HG03045 (cell line): ENCODE data around the gene KIF5B.
A peak's percentile ranks its signal among the peaks of the same experiment; 100 is the strongest.
"Not testable (repeated sequence)": the region's sequence is repeated elsewhere in the genome, so short reads cannot be mapped to it uniquely, and the experiment has no call there.

Source experiments
- ATAC-seq: cut with Tn5 transposase; IDR thresholded peaks from one replicate; pipeline ENCODE4 v1.9.1; 2021; ENCODE audit warnings: mild to moderate bottlenecking, moderate library complexity; ENCODE audit not compliant: unreplicated experiment

KIF5B gene

DNA sequence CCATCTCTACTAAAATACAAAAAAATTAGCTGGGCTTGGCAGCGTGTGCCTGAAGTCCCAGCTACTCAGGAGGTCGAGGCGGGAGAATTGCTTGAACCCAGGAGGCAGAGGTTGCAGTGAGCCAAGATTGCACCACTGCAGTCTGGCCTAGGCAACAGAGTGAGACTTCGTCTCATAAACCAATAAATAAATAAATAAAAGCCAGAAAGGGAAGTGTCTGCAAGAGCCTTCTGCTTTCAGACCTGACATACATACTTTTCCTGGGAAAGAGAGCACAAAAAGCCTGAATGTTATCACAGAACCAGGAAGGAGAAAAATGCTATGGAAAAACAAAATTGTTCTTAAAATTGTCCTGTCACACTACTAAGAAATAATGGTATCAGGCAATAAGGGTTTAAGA is 4.1 kb upstream of the KIF5B start:
- ATAC-seq: no peak

DNA sequence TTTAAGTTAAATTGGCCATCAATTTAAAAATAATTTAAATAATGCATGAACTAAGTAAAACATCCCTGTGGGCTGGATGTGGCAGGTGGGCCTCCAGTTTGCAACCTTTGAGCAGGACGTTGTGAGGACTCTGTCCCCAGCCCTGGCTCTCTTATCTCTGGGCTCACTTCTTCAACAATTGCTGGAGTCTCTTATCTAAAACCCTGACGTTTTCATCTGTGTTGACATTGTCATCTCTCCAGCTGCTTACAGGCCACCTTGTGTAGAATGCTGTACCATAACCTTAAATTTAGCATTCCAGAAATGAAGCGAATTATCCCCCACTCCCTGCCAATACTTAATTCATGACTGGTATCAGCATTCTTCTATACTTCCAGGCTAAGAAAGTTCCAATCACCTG is 3.2 kb upstream of the KIF5B start:
- ATAC-seq: no peak

DNA sequence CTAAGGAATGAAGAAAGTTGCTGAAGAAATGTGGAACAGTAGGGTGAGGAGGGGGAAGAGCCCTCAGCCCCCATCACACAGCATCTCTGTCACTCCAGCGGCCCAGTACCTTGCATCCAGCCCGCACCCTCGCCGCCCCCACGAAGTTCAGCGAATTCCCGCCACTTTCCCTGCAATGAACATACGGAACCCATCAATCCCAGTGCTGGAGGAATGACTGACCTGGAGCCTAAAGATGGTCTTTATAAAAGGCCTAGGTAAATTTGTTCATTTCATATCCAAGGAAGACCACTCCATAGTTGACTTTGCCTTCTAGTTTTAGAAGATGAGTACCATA is 779 bp upstream of the KIF5B start:
- ATAC-seq: no peak

DNA sequence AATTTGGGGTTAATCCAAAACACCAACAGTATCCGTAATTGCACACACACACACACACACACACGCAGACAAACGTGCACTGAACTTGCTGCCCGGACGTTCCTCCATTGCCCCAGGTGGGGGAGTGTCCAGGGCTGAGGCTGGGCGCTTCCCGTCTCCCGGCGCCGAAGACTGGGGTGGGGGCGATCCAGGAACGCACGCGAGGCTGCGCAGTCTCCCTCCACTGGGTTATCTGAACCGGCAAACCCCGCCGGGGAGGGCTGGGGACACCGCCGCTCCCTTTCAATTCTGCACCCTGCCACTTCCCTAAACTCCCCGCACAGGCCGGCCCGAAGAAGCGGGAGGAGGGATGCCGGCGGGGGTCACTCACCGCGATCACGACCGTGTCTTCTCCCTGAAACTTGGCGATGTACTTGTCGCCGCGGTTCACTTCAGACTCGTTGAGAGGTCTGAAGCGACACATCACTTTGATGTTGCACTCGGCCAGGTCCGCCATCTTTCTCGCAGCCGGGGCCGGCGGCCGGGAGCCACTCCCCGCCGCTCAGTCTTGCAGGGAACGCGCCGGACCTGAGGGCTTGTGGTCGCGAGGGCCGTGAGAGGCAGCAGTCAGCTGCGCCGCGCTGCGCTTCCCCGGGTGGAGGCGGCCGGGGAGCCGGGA is 618 bp downstream of the KIF5B start:
- peak; percentile 50 for ATAC-seq

DNA sequence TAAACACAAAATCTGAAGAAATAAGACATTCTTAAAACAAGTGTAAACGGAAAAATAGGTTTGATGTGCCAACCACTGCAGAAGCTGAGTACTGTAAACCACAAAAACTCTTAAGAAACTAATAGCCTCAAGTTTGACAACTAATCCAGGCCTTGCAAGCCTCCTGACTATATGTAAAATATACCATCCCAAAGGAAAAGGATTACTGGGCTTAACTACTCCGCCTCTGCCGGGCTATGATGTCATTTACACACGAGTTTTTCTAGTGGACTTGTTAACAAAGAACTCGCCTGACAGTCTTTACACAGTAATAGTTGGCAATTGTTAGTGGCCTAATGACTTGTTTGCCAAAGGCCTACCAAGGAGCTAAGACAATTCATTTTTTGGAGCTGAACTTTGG is 2.1 kb downstream of the KIF5B start:
- no peak for ATAC-seq

DNA sequence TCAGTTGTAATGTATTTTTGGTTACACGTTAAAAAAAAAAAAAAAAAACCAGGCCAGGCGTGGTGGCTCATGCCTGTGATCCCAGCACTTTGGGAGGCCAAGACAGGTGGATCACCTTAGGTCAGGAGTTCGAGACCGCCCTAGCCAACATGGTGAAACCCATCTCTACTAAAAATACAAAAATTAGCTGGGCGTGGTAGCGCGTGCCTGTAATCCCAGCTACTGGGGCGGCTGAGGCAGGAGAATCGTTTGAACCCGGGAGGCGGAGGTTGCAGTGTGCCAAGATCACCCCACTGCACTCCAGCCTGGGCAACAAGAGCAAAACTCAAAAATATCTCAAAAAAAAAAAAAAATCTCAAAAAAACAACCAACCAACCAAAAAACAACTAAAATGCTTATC is 2.8 kb downstream of the KIF5B start:
- not testable (repeated sequence) for ATAC-seq

DNA sequence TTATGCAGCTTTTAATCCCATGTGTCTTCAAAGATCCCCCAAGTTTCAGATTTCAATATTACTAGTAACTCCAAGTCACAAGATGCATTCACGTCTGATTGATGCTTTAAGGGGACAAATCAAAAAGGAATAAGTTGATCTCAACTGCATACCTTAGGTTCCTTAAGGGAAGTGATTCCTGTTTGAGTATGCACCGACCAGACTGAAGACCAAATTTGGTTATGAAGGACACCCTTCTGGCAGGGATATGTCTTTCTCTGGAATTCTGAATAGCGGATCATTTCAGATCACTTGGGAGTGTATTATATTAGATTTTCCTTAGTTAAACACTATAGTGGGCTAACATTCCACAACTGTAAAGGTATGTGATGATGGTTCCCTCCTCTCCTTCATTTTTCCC is 4.3 kb downstream of the KIF5B start:
- ATAC-seq: no peak

DNA sequence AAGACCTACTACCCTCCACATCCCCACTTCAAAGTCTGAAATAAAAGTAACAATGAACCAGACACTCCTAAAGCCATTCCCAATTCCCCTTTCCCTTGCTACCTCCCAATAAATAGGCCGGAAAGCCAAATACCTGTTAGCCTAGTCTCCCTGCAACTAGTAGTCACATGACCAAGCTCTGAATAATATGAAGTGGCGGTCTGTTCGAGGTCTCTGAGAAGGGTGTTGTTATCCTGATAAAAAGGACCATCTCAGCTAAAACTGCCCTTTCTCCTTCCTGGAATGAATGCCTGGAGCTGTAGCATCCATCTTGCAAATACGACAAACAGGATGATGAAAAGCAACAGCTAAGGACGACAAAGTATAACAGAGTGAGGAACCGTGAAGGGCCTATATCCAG is 6.0 kb downstream of the KIF5B start:
- no peak for ATAC-seq

DNA sequence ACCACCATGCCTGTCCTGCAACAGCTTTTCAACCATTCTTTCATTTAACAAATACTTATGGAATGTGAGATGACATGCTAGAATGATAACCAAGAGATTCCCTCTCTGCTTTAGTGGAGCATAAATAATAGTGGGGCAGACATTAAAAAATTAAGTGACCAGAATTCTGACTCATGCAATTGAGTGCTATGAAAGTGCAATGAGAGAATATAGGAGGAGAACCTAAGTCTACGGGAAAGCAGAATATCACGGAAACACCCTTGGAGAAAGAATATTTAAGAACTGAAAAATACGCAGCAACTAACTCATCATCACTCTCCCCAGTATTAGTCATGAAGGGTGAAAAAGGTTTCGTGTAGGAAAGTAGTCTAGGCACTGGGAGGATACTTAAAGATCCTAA is 7.1 kb downstream of the KIF5B start:
- ATAC-seq: no peak

DNA sequence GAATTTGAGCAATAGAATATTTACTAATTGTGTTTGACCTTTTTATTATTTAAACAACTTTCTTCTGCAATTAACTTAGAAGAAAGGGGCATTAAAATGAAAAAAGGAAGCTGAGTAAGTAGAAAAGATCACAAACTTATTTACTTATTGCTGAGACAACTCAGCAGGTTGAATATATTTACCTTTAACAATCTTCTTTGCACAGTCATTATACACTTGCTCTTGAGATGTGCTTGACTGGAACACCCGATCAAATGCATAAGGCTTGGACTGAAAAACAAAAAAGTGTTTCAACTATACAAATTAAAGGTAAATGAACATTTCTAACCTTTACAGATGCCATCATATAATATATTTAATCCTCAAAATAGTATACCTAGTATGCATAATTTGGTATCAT is 7.9 kb downstream of the KIF5B start:
- ATAC-seq: no peak

DNA sequence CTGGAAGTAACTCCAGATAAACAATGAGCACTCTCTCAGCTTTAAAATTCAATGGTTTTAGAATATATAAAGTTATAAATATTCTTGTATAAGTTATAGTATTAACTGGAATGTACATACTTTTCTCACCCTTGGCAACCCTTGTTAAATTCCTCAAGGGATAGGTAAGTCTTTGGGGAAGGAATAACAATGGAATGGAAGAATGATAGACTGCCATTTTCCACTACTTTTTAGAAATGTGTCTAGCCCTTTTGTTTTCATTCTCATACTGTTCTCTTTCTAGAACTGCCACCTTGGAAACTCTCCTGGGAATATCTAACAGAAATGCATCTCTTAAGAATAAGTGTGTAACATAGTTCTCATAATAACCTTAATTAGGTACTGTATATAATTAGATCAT is 8.3 kb downstream of the KIF5B start:
- ATAC-seq: no peak

DNA sequence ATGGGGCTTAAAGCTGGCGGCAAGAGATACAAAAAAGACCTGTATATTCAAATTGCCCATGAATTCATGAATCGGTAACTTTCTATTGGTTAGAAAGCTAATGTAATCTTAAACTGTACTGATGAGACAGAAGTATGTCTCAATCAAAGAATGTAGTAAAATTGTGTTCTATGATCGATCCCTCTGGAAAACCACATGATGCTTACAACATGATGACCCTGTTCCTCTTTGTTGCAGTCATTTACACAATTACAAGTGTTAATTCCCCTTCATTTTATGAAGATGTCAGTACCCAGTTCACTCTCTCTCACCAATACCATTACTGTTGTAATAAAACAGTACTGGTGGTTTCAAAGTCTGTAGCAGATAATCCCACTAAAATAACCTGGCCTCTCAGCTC is 10.1 kb downstream of the KIF5B start:
- no peak for ATAC-seq

DNA sequence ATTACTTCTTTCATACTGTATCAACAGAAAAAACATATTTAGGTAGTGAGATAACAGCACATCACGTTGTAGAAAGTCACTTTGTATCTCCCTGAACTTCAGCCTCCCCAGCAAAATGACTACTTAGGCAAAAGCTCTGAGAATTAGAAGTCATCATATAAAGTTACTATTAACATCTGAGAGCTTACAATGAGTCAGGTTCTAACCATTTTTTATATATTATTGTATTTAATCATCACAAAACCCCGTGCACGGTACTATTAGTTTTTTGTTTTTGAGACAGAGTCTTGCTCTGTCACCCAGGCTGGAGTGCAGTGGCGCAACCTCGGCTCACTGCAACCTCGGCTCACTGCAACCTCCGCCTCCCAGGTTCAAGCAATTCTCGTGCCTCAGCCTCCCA is 13.5 kb downstream of the KIF5B start:
- not testable (repeated sequence) for ATAC-seq

DNA sequence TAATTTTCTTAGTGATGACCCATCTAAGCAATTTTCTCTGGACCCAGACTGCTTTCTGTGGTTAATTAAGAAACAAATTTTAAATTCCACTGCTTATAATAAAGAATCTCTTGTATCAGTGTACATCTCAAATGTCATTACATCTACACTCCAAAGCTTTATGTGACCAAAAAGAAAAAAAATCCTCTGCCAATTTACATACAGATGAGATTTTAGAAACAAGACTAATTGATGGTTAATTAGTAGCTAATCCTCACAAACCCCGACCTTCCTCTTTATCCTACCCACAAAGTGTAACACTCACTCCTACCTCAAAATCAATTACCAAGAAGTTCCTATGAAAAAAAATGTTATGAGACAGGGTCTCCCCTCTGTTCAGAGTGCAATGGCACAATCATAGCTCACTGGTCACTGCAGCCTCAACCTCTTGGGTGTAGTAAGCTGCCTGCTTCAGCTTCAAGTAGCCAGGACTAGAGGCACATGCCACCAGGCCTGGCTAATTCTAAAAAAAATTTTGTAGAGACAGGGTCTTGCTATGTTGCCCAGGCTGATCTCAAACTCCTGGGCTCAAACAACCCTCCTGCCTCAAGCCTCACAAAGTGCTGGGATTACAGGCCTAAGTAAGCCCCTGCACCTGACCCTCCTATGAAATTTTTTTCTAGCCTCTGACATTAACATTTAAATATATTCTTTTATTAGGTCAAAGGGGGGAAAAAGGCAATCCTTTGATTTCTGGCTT is 14.8 kb downstream of the KIF5B start:
- ATAC-seq: no peak

DNA sequence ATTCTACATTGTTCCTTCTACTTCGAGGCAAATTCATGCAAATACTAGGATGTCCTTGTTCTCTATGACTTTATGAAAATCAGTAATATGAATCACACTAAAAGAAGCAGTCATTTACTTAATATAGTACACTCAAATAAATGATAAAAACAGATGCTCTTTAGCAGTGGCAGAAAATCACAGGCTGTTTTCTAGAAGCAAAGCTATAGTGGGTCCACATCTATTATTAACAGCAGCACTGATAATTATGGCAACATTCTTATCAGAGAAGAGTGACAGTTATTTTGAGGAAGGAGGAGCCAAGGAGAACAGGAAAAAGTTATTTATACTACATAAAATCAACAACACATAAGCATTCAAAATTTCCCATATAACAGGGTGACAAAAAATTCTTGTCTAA is 16.5 kb downstream of the KIF5B start:
- ATAC-seq: no peak

DNA sequence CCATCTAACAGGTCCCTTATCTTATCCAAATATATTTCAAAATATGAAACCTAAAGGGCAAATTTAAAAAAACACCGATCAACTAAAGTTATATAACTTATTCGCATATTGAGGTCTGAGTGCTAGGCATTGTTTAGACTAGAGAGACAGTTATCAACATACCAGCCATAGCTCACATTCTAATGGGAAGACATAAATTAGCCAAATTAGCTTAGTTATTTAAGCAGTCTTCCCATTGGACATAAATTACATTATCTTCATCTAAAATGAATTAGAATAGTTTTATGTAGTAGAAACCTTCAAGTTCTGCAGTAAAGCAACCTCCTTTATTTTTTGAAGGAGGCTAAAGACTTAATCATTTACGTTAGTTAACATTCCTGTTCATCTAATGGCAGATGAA is 17.4 kb downstream of the KIF5B start:
- ATAC-seq: no peak

DNA sequence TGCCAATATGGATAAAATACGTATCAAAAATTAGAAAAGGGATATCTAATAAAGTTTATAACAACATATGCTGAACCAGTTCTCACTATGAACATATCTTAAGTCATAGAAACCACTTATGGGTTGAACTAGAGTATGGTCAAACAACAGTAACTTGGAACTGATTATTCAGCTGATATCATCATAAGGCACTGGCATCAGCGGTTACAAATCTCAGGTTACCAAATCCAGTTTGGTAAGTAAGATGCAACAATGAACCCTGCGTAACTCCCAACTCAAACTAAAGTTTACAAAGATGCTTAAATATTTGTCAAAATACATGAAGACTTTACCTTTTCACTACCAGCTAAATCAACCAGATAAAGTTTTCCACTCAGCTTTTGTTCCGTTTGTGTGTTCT is 19.3 kb downstream of the KIF5B start:
- no peak for ATAC-seq

DNA sequence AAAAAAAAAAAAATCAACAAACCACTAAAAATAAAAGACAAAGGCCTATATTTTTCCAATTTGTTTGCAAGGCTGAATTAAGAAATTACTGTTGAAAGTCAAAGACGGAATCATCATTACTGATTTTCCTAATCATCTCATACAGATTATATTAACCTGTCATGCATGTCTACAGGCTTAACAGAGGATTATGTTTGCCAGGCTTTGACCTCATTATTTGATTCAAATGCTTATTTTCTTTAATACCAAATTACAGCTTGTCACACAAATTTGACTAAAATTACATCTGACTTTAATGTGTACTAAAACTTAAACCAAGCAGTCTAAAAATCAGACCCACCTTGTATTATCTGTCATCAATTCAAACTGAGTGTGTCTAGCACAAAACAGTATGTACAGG is 21.2 kb downstream of the KIF5B start:
- no peak for ATAC-seq

DNA sequence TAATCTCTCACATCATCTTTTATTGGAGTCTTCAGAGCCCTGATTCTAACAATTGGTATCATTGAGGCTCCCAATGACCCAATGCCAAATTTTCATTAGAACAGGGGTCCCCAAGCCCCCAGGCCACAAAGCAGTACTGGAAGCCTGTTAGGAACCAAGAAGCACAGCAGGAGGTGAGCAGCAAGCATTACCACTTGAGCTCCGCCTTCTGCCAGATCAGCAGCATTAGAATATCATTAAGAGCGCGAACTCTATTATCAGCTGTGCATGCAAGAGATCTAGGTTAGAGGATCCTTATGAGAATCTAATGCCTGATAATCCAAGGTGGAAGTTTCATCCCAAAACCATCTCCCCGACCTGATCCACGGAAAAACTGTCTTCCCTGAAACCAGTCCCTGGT is 23.1 kb downstream of the KIF5B start:
- no peak for ATAC-seq

DNA sequence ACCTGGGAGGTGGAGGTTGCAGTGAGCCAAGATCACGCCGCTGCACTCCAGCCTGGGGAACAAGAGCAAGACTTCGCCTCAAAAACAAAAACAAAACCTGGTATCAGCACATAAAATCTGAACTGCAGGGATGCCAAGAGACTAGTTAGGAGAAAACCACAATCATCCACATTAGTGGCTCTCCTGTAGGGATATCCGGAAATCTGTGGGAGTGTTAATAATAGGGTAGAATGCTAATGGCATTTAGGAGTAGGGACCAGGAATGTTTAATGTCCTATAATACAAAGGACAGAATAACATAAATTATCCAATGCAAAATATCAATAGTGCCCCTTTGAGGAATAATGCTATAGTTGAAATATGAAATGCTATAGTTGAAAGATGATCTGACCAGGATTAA is 24.3 kb downstream of the KIF5B start:
- ATAC-seq: no peak

DNA sequence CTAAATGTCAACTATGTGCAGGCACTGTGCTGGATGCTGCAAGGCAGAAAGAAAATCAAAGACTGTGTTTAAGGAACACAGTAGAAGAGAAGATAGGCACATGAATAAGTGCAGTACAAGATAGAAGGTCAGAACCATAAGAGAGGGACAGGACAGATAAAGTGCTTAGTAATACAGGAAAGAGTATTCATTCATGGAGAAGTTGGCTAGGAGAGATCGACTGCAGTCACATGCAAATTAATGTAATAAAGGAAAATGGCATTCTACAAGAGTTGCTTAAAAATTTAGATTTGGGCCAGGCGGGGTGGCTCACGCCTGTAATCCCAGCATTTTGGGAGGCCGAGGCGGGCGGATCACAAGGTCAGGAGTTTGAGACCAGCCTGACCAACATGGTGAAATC is 24.8 kb downstream of the KIF5B start:
- ATAC-seq: no peak

DNA sequence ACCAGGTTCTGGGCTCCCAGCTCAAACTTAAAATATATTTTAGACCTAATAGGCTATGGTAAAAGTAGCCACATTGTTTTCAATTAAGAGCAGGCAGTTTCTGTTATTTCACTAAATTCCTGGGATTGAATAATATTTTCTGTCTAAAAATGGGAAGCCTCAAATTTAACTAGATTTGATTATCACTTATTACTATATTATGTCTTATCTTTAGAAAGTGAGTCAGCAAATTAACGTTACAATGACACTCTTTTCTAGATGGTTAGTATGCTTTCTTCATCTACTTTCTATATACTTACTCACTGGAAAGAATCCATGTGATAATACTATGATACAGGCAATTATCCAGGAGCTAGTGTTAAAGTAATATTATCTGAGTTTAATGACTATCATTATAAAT is 27.5 kb downstream of the KIF5B start:
- no peak for ATAC-seq

DNA sequence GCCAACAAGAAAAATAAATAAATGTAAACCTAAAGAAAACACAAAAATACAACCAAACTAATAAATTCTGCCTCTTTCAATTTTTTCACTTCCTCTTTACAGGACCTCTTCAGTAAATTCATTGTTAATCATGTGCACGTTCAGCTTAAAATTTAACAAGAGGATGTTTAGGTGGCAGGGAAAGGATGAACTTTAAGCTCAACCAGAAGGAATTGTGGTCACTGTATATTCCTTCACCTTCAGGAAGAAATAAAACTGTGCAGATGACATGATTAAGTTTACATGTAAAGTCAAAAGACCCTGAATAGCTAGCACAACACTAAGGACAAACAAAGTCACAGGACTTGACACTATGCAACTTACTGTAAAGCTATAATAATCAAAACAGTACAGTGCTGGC is 33.0 kb downstream of the KIF5B start:
- no peak for ATAC-seq
